HFF-Myc (cell line): ENCODE data around the gene TBX19.

Source experiments
- DNase-seq: peaks from one replicate; pipeline ENCODE4 v3.0.0-alpha.2; 2011; ENCODE audit warnings: low read depth; ENCODE audit errors: extremely low read depth
- H3K4me3 ChIP-seq: replicated peaks from 2 replicates; pipeline ENCODE4 v1.5.1; 2011; ENCODE audit warnings: low read depth, mild to moderate bottlenecking, control low read depth, low read length
- TF ChIP-seq, protein P1 (sequence below): IDR thresholded peaks from 2 replicates; pipeline ENCODE4 v1.5.1; 2012; ENCODE audit warnings: mild to moderate bottlenecking, low read depth, low read length, control low read depth; ENCODE audit errors: missing control alignments

TBX19 gene

DNA sequence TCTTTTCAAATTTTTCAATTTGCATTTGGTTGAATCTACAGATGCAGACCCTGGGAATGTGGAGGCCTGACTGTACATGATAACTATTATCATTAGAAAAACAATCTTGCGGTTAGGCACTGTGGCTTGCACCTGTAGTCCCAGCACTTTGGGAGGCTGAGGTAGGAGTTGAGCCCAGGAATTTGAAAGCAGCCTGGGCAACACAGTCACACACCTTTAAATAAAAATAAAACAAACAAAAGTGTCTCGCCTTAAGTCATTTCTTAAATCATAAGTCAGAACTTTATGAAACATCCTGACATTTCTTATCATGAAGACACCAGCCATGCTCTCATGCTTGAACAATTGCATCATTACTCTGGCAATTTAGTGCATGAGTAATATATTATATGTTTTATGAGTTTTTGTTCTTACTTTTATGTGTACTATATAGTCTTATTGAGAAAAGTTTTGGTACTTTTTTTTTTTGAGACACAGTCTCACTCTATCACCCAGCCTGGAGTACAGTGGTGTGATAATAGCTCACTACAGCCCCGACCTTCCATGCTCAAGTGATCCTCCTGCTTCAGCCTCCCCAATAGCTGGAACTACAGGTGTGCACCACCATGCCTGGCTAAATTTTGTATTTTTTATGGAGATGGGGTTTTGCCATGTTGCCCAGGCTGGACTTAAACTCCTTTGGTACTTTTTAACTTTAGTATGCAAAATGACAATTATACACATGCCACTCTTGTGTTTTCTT, 7.8 kb downstream of the TBX19 start:
- DNase-seq: no peak
- H3K4me3 ChIP-seq: no peak overlapping the region
- TF ChIP-seq, protein P1, sequence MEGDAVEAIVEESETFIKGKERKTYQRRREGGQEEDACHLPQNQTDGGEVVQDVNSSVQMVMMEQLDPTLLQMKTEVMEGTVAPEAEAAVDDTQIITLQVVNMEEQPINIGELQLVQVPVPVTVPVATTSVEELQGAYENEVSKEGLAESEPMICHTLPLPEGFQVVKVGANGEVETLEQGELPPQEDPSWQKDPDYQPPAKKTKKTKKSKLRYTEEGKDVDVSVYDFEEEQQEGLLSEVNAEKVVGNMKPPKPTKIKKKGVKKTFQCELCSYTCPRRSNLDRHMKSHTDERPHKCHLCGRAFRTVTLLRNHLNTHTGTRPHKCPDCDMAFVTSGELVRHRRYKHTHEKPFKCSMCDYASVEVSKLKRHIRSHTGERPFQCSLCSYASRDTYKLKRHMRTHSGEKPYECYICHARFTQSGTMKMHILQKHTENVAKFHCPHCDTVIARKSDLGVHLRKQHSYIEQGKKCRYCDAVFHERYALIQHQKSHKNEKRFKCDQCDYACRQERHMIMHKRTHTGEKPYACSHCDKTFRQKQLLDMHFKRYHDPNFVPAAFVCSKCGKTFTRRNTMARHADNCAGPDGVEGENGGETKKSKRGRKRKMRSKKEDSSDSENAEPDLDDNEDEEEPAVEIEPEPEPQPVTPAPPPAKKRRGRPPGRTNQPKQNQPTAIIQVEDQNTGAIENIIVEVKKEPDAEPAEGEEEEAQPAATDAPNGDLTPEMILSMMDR: no peak

DNA sequence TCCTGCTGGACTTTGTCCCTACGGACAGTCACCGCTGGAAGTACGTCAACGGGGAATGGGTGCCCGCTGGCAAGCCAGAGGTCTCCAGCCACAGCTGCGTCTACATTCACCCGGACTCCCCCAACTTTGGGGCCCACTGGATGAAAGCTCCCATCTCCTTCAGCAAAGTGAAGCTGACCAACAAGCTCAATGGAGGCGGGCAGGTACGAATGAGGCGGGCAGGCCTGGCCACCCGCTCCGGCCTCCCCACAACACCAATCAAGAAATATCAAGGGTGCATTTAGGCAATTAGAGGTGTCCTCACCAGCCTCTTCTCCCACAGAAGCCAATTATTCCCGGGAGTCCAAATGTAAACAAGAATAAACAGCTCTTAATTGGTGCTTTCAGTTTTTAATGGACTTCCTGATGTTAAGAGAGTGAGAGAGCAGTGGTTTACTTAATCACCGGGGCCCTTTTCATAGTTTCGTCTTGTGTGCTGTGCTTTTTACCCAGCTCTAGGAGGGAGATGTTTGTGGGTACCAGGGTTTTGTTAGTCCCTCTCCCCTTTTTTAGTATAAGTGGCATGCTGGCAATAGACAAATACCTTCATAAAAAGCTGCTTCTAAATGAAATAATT, 10.7 kb downstream of the TBX19 start:
- TF ChIP-seq, protein P1: no peak
- H3K4me3 ChIP-seq: no peak overlapping the region
- no peak for DNase-seq

DNA sequence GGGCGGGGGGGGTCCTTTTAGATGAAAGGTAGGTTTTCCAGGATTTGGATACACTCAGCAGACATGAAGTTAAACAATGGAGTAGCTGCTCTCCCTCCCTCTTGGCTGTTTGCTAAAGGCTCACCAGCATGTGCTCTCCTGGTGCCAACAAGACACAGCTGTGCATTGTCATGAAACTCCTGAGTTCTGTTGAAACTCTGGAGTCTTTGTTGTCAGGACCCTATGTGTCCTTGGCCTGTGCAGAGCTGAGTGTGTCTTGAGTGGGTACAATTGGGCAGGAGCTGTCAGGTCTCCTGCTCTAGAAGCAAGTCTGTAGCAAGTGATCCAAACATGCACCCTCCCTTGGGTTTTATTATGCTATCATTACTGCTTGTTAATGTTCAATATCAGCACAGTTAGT, 12.7 kb downstream of the TBX19 start:
- TF ChIP-seq, protein P1: no peak
- DNase-seq: no peak
- H3K4me3 ChIP-seq: no peak overlapping the region

DNA sequence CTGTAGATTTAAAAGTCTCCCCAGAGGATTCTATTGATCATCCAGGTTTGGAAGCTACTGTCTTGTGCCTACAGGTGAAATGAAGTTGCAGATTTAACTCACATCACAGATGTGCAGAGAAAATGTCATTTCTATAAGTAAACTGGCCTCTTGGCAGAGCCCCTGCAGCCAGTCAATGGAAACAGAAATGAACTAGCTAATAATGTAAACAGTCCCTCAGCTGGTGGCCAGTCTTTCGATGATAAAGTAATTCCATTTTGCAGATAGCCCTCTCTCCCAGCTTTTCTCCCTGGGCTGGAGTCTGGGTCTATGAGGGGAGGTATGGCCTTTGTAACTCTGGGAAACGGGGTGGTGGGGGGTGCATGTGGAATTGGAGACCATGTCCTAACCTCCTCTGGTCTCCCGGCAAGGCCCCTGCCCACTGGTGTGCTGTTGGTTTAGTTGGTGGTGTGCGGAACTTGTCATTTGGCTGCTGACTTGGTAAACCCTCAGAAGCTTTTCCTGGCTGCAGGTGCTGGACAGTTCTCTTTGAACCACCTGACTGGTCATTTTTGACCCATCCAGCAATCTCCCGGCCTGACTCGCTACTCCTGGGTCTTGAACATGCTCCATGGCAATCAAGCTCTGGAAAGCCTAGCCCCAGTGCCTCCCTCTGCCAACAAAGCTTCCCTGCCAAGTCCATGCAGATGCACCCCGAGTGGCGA, 14.9 kb downstream of the TBX19 start:
- DNase-seq: no peak
- TF ChIP-seq, protein P1: no peak
- H3K4me3 ChIP-seq: no peak overlapping the region

DNA sequence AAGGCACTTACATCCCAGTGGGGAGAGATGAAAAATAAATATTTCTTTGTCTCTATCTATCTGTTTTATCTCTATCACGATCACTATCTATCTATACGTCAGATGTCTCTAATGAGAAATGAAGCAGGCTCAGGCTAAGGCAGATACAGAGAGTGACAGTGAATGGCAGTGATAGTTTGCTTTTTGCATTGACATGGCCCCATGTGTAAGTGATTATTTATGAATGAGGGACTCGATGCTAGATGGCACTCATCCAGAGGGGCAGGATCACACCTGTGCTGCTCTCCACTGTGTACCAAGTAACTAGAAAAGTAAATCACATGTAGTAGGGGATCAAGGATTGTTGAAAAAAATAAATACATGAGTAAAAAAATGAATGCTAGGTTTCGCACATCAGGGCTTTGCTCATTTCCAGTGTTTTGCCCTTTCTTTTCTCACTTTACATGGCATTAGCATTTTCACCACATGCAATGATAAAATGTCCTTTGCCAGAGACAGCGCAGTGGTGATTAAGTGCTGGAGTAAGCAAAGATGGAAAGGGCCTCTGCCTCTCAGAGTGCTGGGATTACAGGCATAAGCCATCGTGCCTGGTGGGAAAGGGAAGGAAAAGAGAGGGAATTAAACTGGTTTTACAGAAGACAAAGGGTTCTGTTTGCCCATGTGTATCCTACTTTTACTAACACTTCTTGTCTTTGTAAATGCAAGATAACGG, 16.5 kb downstream of the TBX19 start:
- TF ChIP-seq, protein P1: no peak
- DNase-seq: no peak
- no peak overlapping the region for H3K4me3 ChIP-seq

DNA sequence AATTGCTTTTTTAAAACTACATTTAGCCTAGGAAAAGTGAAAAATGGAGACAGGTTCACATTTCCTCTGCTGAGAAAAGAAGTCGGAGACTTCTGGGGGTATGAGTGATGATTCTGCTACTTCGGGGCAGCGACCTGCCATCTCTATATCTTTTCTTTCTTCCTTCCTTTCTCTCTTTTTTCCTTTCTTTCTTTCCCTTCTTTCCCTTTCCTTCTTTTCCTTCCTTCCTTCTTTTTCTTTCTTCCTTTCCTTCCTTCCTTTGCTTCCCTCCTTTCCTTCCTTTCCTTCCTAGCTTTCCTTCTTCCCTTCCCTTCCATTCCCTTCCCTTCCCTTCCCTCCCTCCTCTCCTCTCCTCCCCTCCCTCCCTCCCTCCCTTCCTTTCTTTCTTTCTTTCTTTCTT, 17.8 kb downstream of the TBX19 start:
- TF ChIP-seq, protein P1: no peak
- no peak overlapping the region for H3K4me3 ChIP-seq

More for the DNA sequence above, 17.8 kb downstream of the TBX19 start:
- no peak for DNase-seq
